MM.1S (cell line): ENCODE measurements around the gene SDK1.

ENCODE experiments used
- CTCF ChIP-seq: fragments of 300-600 bp; sonication (generic); IDR thresholded peaks from 2 replicates; pipeline ENCODE4 v1.5.1; 2016; ENCODE audit warnings: antibody characterized with exemption, low read length, mixed read lengths
- EZH2 ChIP-seq: fragments of 300-600 bp; sonication (generic); optimal IDR thresholded peaks from 2 replicates; pipeline ENCODE3; 2017; ENCODE audit warnings: low read depth, mild to moderate bottlenecking, antibody characterized with exemption, low read length, mixed read lengths
- EZH2phosphoT487 ChIP-seq: fragments of 300-600 bp; sonication (generic); IDR thresholded peaks from 2 replicates; pipeline ENCODE4 v1.6.1; 2018; ENCODE audit warnings: antibody characterized with exemption, low read length

- no peak for TF ChIP-seq CTCF
- TF ChIP-seq EZH2phosphoT487: no peak
- TF ChIP-seq EZH2: no peak
Measured at GRCh38 chr7:3732395-3733005, 431.4 kb downstream of the SDK1 start.
